Esophagus squamous epithelium (tissue), 5 donors: Measurements from ENCODE around the gene TDO2. TPM values are rescaled to one million over a fixed set of nuclear protein-coding genes. Genes with fewer than 3 reads are reported as not detected.

Source experiments
- DNase-seq: peaks from one replicate; lab custom pipeline; 2025; lab: John Stamatoyannopoulos, UW
- H3K27ac ChIP-seq, 4 donors: fragments of 200-600 bp; sonication (generic); one replicate each; pipeline ENCODE4 v1.5.1; 2016 to 2019; ENCODE audit warnings: mild to moderate bottlenecking in 1 of 4
- H3K27me3 ChIP-seq, 4 donors: fragments of 200-600 bp; sonication (generic); 1 replicate in 3 of 4; 2 replicates in 1 of 4; pipeline versions ENCODE4 v1.5.1 to v1.6.0; 2017 to 2021; ENCODE audit warnings: antibody characterized with exemption in 1 of 4
- H3K36me3 ChIP-seq, 3 donors: fragments of 200-600 bp; sonication (generic); one replicate each; pipeline ENCODE4 v1.5.1; 2016 to 2019
- H3K4me1 ChIP-seq, 3 donors: fragments of 200-600 bp; sonication (generic); one replicate each; pipeline ENCODE4 v1.5.1; 2017 to 2019
- H3K4me3 ChIP-seq, 4 donors: fragments of 200-600 bp; sonication (generic); 1 replicate in 3 of 4; 2 replicates in 1 of 4; pipeline ENCODE4 v1.5.1; 2016 to 2019; ENCODE audit warnings: mild to moderate bottlenecking in 2 of 4, moderate library complexity in 1 of 4
- H3K9me3 ChIP-seq, 3 donors: fragments of 200-600 bp; sonication (generic); one replicate each; pipeline ENCODE4 v1.5.1; 2016 to 2019
- CTCF ChIP-seq, 6 experiments: fragments of 450-650 bp in 4 of 6; fragments of 200-600 bp in 2 of 6; sonication (generic) in 2 of 6; IDR thresholded peaks; one replicate each; pipeline ENCODE4 v1.5.1; 2016 to 2019; ENCODE audit warnings: antibody characterized with exemption in 6 of 6, mild to moderate bottlenecking in 4 of 6, moderate library complexity in 4 of 6
- POLR2A ChIP-seq, 4 donors: fragments of 450-650 bp; IDR thresholded peaks; one replicate each; pipeline ENCODE4 v1.6.1; 2017; ENCODE audit warnings: antibody characterized with exemption in 4 of 4, mild to moderate bottlenecking in 4 of 4, moderate library complexity in 3 of 4
- WGBS, 2 donors: methylation state at CpG; one replicate each; pipeline ENCODE4 v1.1.5; 2018; 5-methylcytosine and 5-hydroxymethylcytosine counted together
- intact Hi-C: fragments of 100-400 bp; cut with DNase I; formaldehyde crosslinking; loops from one replicate; pipeline ENCODE4 v1.15.0; 2022
- total RNA-seq, 4 donors: library from RNA; depleted of rRNA; stranded (reverse); fragments of >200 nt; gene quantifications; one replicate each; pipeline ENCODE4 v1.1.0, GENCODE V29; 2016
- donor health status: DM: yes; HTN: yes; CAD: no.

The TDO2 gene
- total RNA-seq, 4 donors from 2014 or later: 0.40 to 2.0 TPM; not detected in 2

DNA sequence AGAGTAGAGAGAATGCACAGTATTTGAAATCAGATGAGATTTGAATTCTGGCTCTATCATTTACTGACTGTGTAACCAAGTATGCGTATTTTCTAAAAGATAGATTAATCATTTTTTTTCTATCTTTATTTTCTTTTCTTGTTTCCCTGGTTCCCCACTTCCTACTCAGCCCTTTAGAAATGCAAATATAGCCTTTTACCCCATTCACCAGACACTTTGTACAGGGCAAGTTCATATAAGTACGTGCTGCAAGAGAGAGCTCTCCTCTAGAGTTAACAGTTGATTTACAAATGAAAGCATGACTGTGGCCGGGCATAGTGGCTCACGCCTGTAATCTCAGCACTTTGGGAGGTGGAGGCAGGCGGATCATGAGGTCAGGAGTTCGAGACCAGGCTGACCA lies 17.8 kb upstream of the TDO2 start:
- Histone ChIP-seq H3K36me3 (no peaks in the 10 kb centered on the region), H3K27me3 (no peaks in the 10 kb centered on the region), H3K27ac (no peak overlapping the region), H3K4me3 (no peak overlapping the region), H3K4me1 (no peaks in the 10 kb centered on the region), H3K9me3 (no peaks in the 10 kb centered on the region)
- 62 to 67% methylated on average over 5 to 6 of the region's 6 CpGs for WGBS, 2 donors
- intact Hi-C loops: no loop called here
- no peak for DNase-seq
- TF ChIP-seq CTCF (IDR thresholded peaks at IDR 0.05) (no peak), POLR2A (IDR thresholded peaks at IDR 0.05) (no peak)

DNA sequence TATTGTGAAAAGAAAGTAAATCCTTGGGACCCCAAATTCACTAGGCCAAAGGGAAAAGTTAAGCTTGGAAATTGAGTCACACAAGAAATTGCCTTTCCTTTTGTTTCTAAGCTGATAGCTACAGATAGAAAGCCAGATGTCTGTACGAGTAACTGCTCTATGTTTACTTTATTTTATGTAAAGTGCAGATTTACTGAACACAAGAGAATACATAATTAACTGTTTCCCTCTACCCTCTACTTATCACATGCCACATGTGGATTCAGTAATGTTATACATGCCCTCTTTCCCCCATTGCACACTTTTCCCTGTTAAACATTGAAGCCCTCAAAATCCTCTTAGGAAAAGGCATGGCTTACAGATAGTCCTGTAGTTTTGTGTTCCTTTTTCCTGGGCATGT lies 16.5 kb upstream of the TDO2 start:
- no peaks in the 10 kb centered on the region for H3K36me3 ChIP-seq
- H3K4me3 ChIP-seq: no peak overlapping the region
- intact Hi-C loops: no loop called here
- no peaks in the 10 kb centered on the region for H3K27me3 ChIP-seq
- 57 to 59% methylated on average over 1 of the region's 1 CpG for WGBS, 2 donors
- no peaks in the 10 kb centered on the region for H3K4me1 ChIP-seq
- no peak overlapping the region for H3K27ac ChIP-seq
- no peaks in the 10 kb centered on the region for H3K9me3 ChIP-seq
- TF ChIP-seq CTCF (IDR thresholded peaks at IDR 0.05): no peak
- TF ChIP-seq POLR2A (IDR thresholded peaks at IDR 0.05): no peak
- no peak for DNase-seq

GRCh38 chr4:155887847-155888570 lies 15.5 kb upstream of the TDO2 start:
- 67 to 71% methylated on average over 5 of the region's 6 CpGs for WGBS, 2 donors
- no peak for DNase-seq
- intact Hi-C loops: no loop called here
- Histone ChIP-seq H3K36me3 (no peaks in the 10 kb centered on the region), H3K27me3 (no peaks in the 10 kb centered on the region), H3K4me3 (no peak overlapping the region), H3K4me1 (no peaks in the 10 kb centered on the region), H3K27ac (no peak overlapping the region), H3K9me3 (no peaks in the 10 kb centered on the region)
- TF ChIP-seq CTCF (IDR thresholded peaks at IDR 0.05): no peak
- no peak for TF ChIP-seq POLR2A (IDR thresholded peaks at IDR 0.05)

DNA sequence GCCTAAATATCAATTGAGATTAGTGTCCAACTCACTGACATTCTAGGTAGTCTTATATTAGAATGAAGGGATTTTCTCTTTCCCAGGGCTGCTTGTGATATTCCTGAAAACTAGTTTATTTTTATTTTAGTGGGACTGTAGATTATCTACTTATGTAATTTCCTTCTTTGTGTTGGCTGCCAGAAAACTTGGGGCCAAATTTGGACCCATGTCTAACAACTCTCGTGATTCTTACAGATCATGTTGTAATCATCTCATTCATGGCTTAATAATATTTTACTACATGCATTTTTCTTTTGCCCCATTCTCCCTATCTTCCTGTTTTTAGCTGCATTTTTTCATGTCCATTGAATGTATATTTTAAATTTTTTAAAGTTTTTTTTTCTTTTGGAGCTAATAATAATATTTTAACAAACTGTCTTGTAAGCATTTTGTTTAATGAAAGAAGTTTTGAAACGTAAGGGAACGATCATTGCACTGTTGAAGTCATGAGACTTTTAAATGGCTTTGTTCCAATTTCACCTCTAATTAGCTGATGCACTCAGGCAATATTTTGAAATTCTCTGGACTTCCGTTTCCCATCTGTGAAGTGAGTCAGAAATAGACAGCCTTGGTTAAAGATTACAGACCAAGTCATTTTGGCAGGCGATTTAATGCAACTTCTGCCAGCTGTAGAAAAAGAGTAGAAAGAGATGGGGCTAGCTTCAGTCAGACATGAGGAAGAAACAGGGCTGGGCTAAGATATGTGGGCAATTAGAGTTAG lies 14.3 kb upstream of the TDO2 start:
- no peaks in the 10 kb centered on the region for H3K36me3 ChIP-seq
- TF ChIP-seq CTCF (IDR thresholded peaks at IDR 0.05): no peak
- no peak for TF ChIP-seq POLR2A (IDR thresholded peaks at IDR 0.05)
- intact Hi-C loops: no loop called here
- DNase-seq: no peak
- WGBS, 2 donors: 13 to 24% methylated on average over 5 of the region's 5 CpGs
- H3K4me3 ChIP-seq: no peak overlapping the region
- H3K27me3 ChIP-seq: no peaks in the 10 kb centered on the region
- no peak overlapping the region for H3K27ac ChIP-seq
- H3K4me1 ChIP-seq: no peaks in the 10 kb centered on the region
- no peaks in the 10 kb centered on the region for H3K9me3 ChIP-seq

- 60 to 77% methylated on average over 2 of the region's 2 CpGs for WGBS, 2 donors
- Histone ChIP-seq H3K27me3 (no peaks in the 10 kb centered on the region), H3K4me3 (no peak overlapping the region), H3K4me1 (no peaks in the 10 kb centered on the region), H3K36me3 (no peaks in the 10 kb centered on the region), H3K9me3 (no peaks in the 10 kb centered on the region), H3K27ac (no peak overlapping the region)
- DNase-seq: no peak
- intact Hi-C loops: no loop called here
- TF ChIP-seq CTCF (IDR thresholded peaks at IDR 0.05): no peak
- TF ChIP-seq POLR2A (IDR thresholded peaks at IDR 0.05): no peak
These were observed 13.6 kb upstream of the TDO2 start for GRCh38 chr4:155889946-155890345.
